Measurements from ENCODE around the gene SLTM. TPM values are rescaled to one million over a fixed set of nuclear protein-coding genes. Genes with fewer than 3 reads are reported as not detected.

Gene SLTM
- total RNA-seq, 1 donor from 2014 or later, result 93.0 TPM

- no peak overlapping the region for H3K27ac ChIP-seq
- intact Hi-C loops (cut with DNase I), result no loop called here
- TF ChIP-seq CTCF (IDR thresholded peaks at IDR 0.05), result no peak
- ATAC-seq, result no peak
- peaks cover 88% of the 10 kb centered on the region for H3K36me3 ChIP-seq
- H3K9me3 ChIP-seq, result no peaks in the 10 kb centered on the region
- DNase-seq, result no peak
- H3K4me3 ChIP-seq, result no peak overlapping the region
- H3K27me3 ChIP-seq (ENCODE audit: low read depth), result no peaks in the 10 kb centered on the region
- H3K4me1 ChIP-seq, result no peaks in the 10 kb centered on the region
Observed at GRCh38 chr15:58880320-58880719, 53.2 kb downstream of the SLTM start.

- intact Hi-C loops (cut with DNase I), result no loop called here
- H3K36me3 ChIP-seq, result peaks cover 66% of the 10 kb centered on the region
- no peaks in the 10 kb centered on the region for H3K9me3 ChIP-seq
- H3K27me3 ChIP-seq (ENCODE audit: low read depth), result no peaks in the 10 kb centered on the region
- H3K4me3 ChIP-seq, result no peak overlapping the region
- H3K27ac ChIP-seq, result no peak overlapping the region
- no peak for DNase-seq
- no peaks in the 10 kb centered on the region for H3K4me1 ChIP-seq
- TF ChIP-seq CTCF (IDR thresholded peaks at IDR 0.05), result no peak
- ATAC-seq, result no peak
Observed at GRCh38 chr15:58877999-58878825, 55.3 kb downstream of the SLTM start.

GRCh38 chr15:58876306-58877106, 57.0 kb downstream of the SLTM start:
- intact Hi-C loops (cut with DNase I), result no loop called here
- Histone ChIP-seq H3K9me3 (no peaks in the 10 kb centered on the region), H3K4me1 (no peaks in the 10 kb centered on the region), H3K27me3 (ENCODE audit: low read depth) (no peaks in the 10 kb centered on the region), H3K36me3 (peaks cover 49% of the 10 kb centered on the region), H3K27ac (no peak overlapping the region), H3K4me3 (no peak overlapping the region)
- no peak for TF ChIP-seq CTCF (IDR thresholded peaks at IDR 0.05)
- DNase-seq, result no peak
- no peak for ATAC-seq

GRCh38 chr15:58875343-58875742, 58.1 kb downstream of the SLTM start:
- Histone ChIP-seq H3K9me3 (no peaks in the 10 kb centered on the region), H3K4me3 (no peak overlapping the region), H3K4me1 (no peaks in the 10 kb centered on the region), H3K27me3 (ENCODE audit: low read depth) (no peaks in the 10 kb centered on the region), H3K36me3 (peaks cover 38% of the 10 kb centered on the region), H3K27ac (no peak overlapping the region)
- ATAC-seq (no peak), DNase-seq (no peak)
- intact Hi-C loops (cut with DNase I), result no loop called here
- no peak for TF ChIP-seq CTCF (IDR thresholded peaks at IDR 0.05)

- peaks cover 17% of the 10 kb centered on the region for H3K36me3 ChIP-seq
- no peak for ATAC-seq
- no peak overlapping the region for H3K27ac ChIP-seq
- intact Hi-C loops (cut with DNase I), result no loop called here
- TF ChIP-seq CTCF (IDR thresholded peaks at IDR 0.05), result no peak
- no peak for DNase-seq
- no peaks in the 10 kb centered on the region for H3K27me3 ChIP-seq (ENCODE audit: low read depth)
- H3K4me1 ChIP-seq, result no peaks in the 10 kb centered on the region
- no peak overlapping the region for H3K4me3 ChIP-seq
- H3K9me3 ChIP-seq, result no peaks in the 10 kb centered on the region
Observed at GRCh38 chr15:58873267-58873666, 60.2 kb downstream of the SLTM start.
